Measurements from ENCODE around the gene MEP1B.

The MEP1B gene

GRCh38 chr18:32208577-32208976 lies 18.7 kb downstream of the MEP1B start:
- Histone ChIP-seq H3K36me3 (ENCODE audit: control insufficient read depth in 2 of 2, insufficient read depth in 1 of 2, low read length in 2 of 2) (no peaks in the 10 kb centered on the region), H3K27ac (ENCODE audit: extremely low read depth, low read depth, low read length) (no peak overlapping the region), H3K4me1 (ENCODE audit: control insufficient read depth, insufficient read depth, low read length) (peaks cover 15% of the 10 kb centered on the region), H3K9me3 (ENCODE audit: control insufficient read depth, insufficient read depth, low read depth, low read length) (no peaks in the 10 kb centered on the region), H3K4me3 (ENCODE audit: low read depth, low read length) (no peak overlapping the region)
- POLR2A ChIA-PET = no interaction called here
- CTCF ChIA-PET = interaction anchor here (0.6 to 1.7 kb wide), 2 partner anchors 37 to 51 kb away, joined by 3 to 4 read pairs; no protein-coding TSS in a partner anchor
- TF ChIP-seq GLIS1 (tag by site-specific recombination; IDR thresholded peaks at IDR 0.05) = no peak
- TF ChIP-seq ZNF133 (tag by site-specific recombination; IDR thresholded peaks at IDR 0.05) = no peak
- no peak for TF ChIP-seq KLF10 (tag by site-specific recombination; IDR thresholded peaks at IDR 0.05)
- TF ChIP-seq SCRT2 (tag by site-specific recombination; IDR thresholded peaks at IDR 0.05) = no peak
- TF ChIP-seq ZNF560 (tag by site-specific recombination; IDR thresholded peaks at IDR 0.05; ENCODE audit: borderline replicate concordance) = no peak
- TF ChIP-seq ZNF704 (tag by site-specific recombination; IDR thresholded peaks at IDR 0.05) = no peak
- no peak for TF ChIP-seq ZBTB8A (tag by site-specific recombination; IDR thresholded peaks at IDR 0.05)
- no peak for TF ChIP-seq ZNF660 (tag by site-specific recombination; IDR thresholded peaks at IDR 0.05)
- TF ChIP-seq ZNF311 (tag by site-specific recombination; IDR thresholded peaks at IDR 0.05; ENCODE audit: borderline replicate concordance) = no peak
- TF ChIP-seq ZBTB44 (tag by site-specific recombination; IDR thresholded peaks at IDR 0.05) = no peak
- TF ChIP-seq ZBTB10 (tag by site-specific recombination; IDR thresholded peaks at IDR 0.05) = no peak
- no peak for TF ChIP-seq ZNF692 (tag by site-specific recombination; IDR thresholded peaks at IDR 0.05)
- TF ChIP-seq ZNF280D (tag by site-specific recombination; IDR thresholded peaks at IDR 0.05) = no peak

GRCh38 chr18:32209685-32210445 lies 20.0 kb downstream of the MEP1B start:
- POLR2A ChIA-PET = no interaction called here
- Histone ChIP-seq H3K4me3 (ENCODE audit: low read depth, low read length) (no peak overlapping the region), H3K4me1 (ENCODE audit: control insufficient read depth, insufficient read depth, low read length) (peaks cover 15% of the 10 kb centered on the region), H3K27ac (ENCODE audit: extremely low read depth, low read depth, low read length) (no peak overlapping the region), H3K9me3 (ENCODE audit: control insufficient read depth, insufficient read depth, low read depth, low read length) (no peaks in the 10 kb centered on the region), H3K36me3 (ENCODE audit: control insufficient read depth in 2 of 2, insufficient read depth in 1 of 2, low read length in 2 of 2) (no peaks in the 10 kb centered on the region)
- CTCF ChIA-PET = interaction anchor here (0.7 kb wide), 1 partner anchor 80 kb away, joined by 3 read pairs; no protein-coding TSS in a partner anchor
- no peak for TF ChIP-seq ZSCAN18 (tag by site-specific recombination; IDR thresholded peaks at IDR 0.05)
- 0 out of 2 replicates have a peak, but pooled peaks have one; percentile 62 for TF ChIP-seq ZNF843 (tag by site-specific recombination; IDR thresholded peaks at IDR 0.05)
- no peak for TF ChIP-seq ZNF701 (tag by site-specific recombination; IDR thresholded peaks at IDR 0.05)
- no peak for TF ChIP-seq ZNF391 (tag by site-specific recombination; IDR thresholded peaks at IDR 0.05; ENCODE audit: borderline replicate concordance, low read depth)
- 0 out of 2 replicates have a peak, but pooled peaks have one; percentile 33 for TF ChIP-seq ZXDB (tag by site-specific recombination; IDR thresholded peaks at IDR 0.05)
- TF ChIP-seq ZNF473 (tag by site-specific recombination; IDR thresholded peaks at IDR 0.05) = no peak
- peak; percentile 78 for TF ChIP-seq PRDM6 (tag by site-specific recombination; IDR thresholded peaks at IDR 0.05)

Data from HEK293 (cell line).